ENCODE measurements around the gene SPR.

SPR gene

DNA sequence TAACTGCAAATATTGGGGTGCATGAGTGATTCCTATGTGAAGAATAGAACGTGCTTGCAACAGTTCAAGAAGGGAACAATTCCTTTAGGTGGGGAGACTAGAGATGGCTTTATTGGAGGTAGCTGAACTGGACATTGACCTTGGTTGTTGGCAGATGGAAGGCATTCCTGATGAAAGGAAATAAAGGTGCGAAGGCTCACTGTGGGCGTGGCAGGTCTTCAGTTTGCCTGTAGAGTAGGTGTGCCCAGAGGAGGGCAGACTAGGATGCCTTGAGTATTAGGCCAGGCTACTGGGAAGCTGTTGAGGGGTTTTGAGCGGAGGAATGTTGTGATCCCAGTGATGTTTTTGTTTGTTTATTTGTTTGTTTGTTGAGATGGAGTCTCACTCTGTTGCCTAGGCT is 2.8 kb downstream of the SPR start:
- H4K20me1 ChIP-seq (ENCODE audit: insufficient read depth, low read length) = no peaks in the 10 kb centered on the region
- H3K4me3 ChIP-seq (ENCODE audit: low read depth, low read length, poor library complexity, severe bottlenecking) = no peak overlapping the region
- H3K36me3 ChIP-seq (ENCODE audit: insufficient read depth, low read length) = no peaks in the 10 kb centered on the region
- no peak for TF ChIP-seq EZH2 (IDR thresholded peaks at IDR 0.05; ENCODE audit: borderline replicate concordance, low read length)
- TF ChIP-seq, protein P1, sequence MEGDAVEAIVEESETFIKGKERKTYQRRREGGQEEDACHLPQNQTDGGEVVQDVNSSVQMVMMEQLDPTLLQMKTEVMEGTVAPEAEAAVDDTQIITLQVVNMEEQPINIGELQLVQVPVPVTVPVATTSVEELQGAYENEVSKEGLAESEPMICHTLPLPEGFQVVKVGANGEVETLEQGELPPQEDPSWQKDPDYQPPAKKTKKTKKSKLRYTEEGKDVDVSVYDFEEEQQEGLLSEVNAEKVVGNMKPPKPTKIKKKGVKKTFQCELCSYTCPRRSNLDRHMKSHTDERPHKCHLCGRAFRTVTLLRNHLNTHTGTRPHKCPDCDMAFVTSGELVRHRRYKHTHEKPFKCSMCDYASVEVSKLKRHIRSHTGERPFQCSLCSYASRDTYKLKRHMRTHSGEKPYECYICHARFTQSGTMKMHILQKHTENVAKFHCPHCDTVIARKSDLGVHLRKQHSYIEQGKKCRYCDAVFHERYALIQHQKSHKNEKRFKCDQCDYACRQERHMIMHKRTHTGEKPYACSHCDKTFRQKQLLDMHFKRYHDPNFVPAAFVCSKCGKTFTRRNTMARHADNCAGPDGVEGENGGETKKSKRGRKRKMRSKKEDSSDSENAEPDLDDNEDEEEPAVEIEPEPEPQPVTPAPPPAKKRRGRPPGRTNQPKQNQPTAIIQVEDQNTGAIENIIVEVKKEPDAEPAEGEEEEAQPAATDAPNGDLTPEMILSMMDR (IDR thresholded peaks at IDR 0.05; ENCODE audit: low read length) = no peak
- H3K9ac ChIP-seq (ENCODE audit: low read length) = no peak overlapping the region
- H3K9me3 ChIP-seq (ENCODE audit: low read length) = no peaks in the 10 kb centered on the region
- no peaks in the 10 kb centered on the region for H3K79me2 ChIP-seq (ENCODE audit: insufficient read depth, low read length)
- no peaks in the 10 kb centered on the region for H3F3A ChIP-seq (ENCODE audit: insufficient read depth, low read length)
- H3K27me3 ChIP-seq (ENCODE audit: insufficient read depth, low read length) = no peaks in the 10 kb centered on the region
- no peaks in the 10 kb centered on the region for H3K4me1 ChIP-seq (ENCODE audit: insufficient read depth, low read length, severe bottlenecking)
- H3K27ac ChIP-seq (ENCODE audit: low read depth, low read length, poor library complexity, severe bottlenecking) = no peak overlapping the region
- no peaks in the 10 kb centered on the region for H3K9me2 ChIP-seq (ENCODE audit: low read depth, low read length)
- no peak overlapping the region for H2AFZ ChIP-seq (ENCODE audit: low read length)
- no peak overlapping the region for H3K4me2 ChIP-seq (ENCODE audit: low read length)

DNA sequence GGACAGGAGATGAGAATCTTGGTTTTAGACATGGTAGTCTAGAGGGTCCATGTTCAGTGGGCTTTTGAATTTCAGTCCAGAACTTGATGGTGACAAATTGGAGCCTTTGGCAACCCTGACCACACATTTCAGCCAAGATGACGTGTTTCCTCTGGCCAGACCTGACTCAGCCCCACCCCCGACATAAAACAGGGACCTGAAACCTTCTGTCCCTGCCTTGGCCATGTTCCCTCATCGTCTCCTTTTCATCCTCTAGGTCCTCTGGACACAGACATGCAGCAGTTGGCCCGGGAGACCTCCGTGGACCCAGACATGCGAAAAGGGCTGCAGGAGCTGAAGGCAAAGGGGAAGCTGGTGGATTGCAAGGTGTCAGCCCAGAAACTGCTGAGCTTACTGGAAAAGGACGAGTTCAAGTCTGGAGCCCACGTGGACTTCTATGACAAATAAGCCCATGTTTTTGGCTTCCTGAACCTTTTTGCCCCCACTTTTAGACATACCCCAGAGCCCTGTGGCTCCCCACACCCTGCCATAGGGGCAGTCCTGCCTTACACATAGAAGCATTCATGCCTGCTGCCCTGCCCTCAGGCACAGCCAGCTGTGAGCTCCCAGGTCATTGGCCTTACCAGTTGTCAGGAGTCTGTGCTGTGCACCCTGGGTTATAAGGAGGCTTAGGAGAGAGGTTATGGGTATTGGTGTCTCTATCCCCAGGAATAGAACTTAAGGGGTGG is 4.0 kb downstream of the SPR start:
- TF ChIP-seq, protein P1 (IDR thresholded peaks at IDR 0.05; ENCODE audit: low read length) = no peak
- no peak for TF ChIP-seq EZH2 (IDR thresholded peaks at IDR 0.05; ENCODE audit: borderline replicate concordance, low read length)
- Histone ChIP-seq H3K9ac (ENCODE audit: low read length) (no peak overlapping the region), H3F3A (ENCODE audit: insufficient read depth, low read length) (no peaks in the 10 kb centered on the region), H3K36me3 (ENCODE audit: insufficient read depth, low read length) (no peaks in the 10 kb centered on the region), H4K20me1 (ENCODE audit: insufficient read depth, low read length) (no peaks in the 10 kb centered on the region), H3K4me1 (ENCODE audit: insufficient read depth, low read length, severe bottlenecking) (no peaks in the 10 kb centered on the region), H3K9me3 (ENCODE audit: low read length) (no peaks in the 10 kb centered on the region), H3K27me3 (ENCODE audit: insufficient read depth, low read length) (no peaks in the 10 kb centered on the region), H3K4me3 (ENCODE audit: low read depth, low read length, poor library complexity, severe bottlenecking) (no peak overlapping the region), H3K9me2 (ENCODE audit: low read depth, low read length) (no peaks in the 10 kb centered on the region), H3K27ac (ENCODE audit: low read depth, low read length, poor library complexity, severe bottlenecking) (no peak overlapping the region), H3K4me2 (ENCODE audit: low read length) (no peak overlapping the region), H2AFZ (ENCODE audit: low read length) (no peak overlapping the region), H3K79me2 (ENCODE audit: insufficient read depth, low read length) (no peaks in the 10 kb centered on the region)

DNA sequence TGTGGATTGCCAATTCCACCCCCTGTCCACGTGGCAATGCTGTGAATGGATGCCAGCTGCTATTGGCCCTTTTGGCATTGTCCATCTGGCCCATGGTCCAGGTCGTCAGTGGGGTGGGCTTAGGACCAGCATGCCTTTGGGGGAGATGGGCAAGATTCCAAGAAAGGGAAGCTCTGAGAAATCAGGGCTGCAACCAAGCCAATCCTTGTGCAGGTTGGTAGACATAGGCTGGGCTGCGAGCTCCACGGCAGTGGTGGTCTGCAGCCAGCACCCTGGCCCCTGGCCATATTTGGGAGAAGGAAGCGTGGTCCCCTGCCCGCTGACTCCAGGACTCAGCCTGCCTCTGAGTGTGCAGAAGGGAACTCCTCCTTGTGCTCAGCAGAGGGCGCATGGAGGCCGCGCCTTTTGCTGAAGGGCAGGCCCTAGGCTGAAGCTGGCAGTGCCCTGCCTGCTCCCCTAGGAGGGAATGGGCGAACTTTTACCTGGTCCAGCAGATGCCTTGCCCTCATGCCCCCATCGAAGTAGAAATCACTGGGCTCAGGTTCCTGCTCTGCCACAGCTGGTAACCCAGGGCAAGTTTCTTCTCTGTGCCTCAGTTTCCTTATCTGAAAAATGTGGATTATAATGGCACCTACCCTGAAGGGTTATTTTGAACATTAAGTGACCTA is 5.4 kb downstream of the SPR start:
- Histone ChIP-seq H3K36me3 (ENCODE audit: insufficient read depth, low read length) (no peaks in the 10 kb centered on the region), H3K4me1 (ENCODE audit: insufficient read depth, low read length, severe bottlenecking) (no peaks in the 10 kb centered on the region), H3K79me2 (ENCODE audit: insufficient read depth, low read length) (no peaks in the 10 kb centered on the region), H3K27me3 (ENCODE audit: insufficient read depth, low read length) (no peaks in the 10 kb centered on the region), H4K20me1 (ENCODE audit: insufficient read depth, low read length) (no peaks in the 10 kb centered on the region), H3K4me2 (ENCODE audit: low read length) (no peak overlapping the region), H2AFZ (ENCODE audit: low read length) (no peak overlapping the region), H3F3A (ENCODE audit: insufficient read depth, low read length) (no peaks in the 10 kb centered on the region), H3K27ac (ENCODE audit: low read depth, low read length, poor library complexity, severe bottlenecking) (no peak overlapping the region), H3K9me2 (ENCODE audit: low read depth, low read length) (no peaks in the 10 kb centered on the region), H3K9ac (ENCODE audit: low read length) (no peak overlapping the region), H3K9me3 (ENCODE audit: low read length) (no peaks in the 10 kb centered on the region), H3K4me3 (ENCODE audit: low read depth, low read length, poor library complexity, severe bottlenecking) (no peak overlapping the region)
- TF ChIP-seq, protein P1 (IDR thresholded peaks at IDR 0.05; ENCODE audit: low read length) = peak; percentile 74
- no peak for TF ChIP-seq EZH2 (IDR thresholded peaks at IDR 0.05; ENCODE audit: borderline replicate concordance, low read length)

Measured in OCI-LY1 (cell line).